H9 (cell line): Measurements from ENCODE around the gene SDR42E2. TPM values are rescaled to one million over a fixed set of nuclear protein-coding genes. Genes with fewer than 3 reads are reported as not detected.
A peak's percentile ranks its signal among the peaks of the same experiment; 100 is the strongest.

Experiments
- DNase-seq: peaks from one replicate; pipeline ENCODE4 v3.0.0-alpha.2; 2017
- H2AFZ ChIP-seq: one replicate; pipeline ENCODE4 v1.6.1; 2013; ENCODE audit warnings: mild to moderate bottlenecking, low read length, control low read depth, moderate library complexity
- H2AK5ac ChIP-seq: 2 replicates; pipeline ENCODE4 v1.6.1; 2013; ENCODE audit warnings: low read length, control low read depth, mixed read lengths; ENCODE audit not compliant: insufficient read length
- H2BK120ac ChIP-seq: one replicate; pipeline ENCODE4 v1.6.1; 2013; ENCODE audit warnings: low read depth, mild to moderate bottlenecking, low read length, control low read depth, inconsistent platforms; ENCODE audit not compliant: poor library complexity, severe bottlenecking
- H2BK12ac ChIP-seq: 2 replicates; pipeline ENCODE4 v1.6.1; 2013; ENCODE audit warnings: low read length, control low read depth, mixed read lengths, low read depth; ENCODE audit not compliant: insufficient read length
- H2BK15ac ChIP-seq: 2 replicates; pipeline ENCODE4 v1.6.1; 2013; ENCODE audit warnings: low read depth, low read length, control low read depth
- H2BK20ac ChIP-seq: one replicate; pipeline ENCODE4 v1.6.1; 2013; ENCODE audit warnings: low read depth, mild to moderate bottlenecking, low read length, control low read depth, inconsistent platforms; ENCODE audit not compliant: poor library complexity, severe bottlenecking
- H2BK5ac ChIP-seq: 2 replicates; pipeline ENCODE4 v1.6.1; 2013; ENCODE audit warnings: low read length, control low read depth, mixed read lengths; ENCODE audit not compliant: insufficient read length
- H3K14ac ChIP-seq: 2 replicates; pipeline ENCODE4 v1.6.1; 2013; ENCODE audit warnings: low read length, control low read depth; ENCODE audit not compliant: insufficient read depth
- H3K18ac ChIP-seq: 2 replicates; pipeline ENCODE4 v1.6.1; 2013; ENCODE audit warnings: low read depth, mild to moderate bottlenecking, mixed read lengths, low read length, control low read depth; ENCODE audit not compliant: insufficient read length
- H3K23ac ChIP-seq: 2 replicates; pipeline ENCODE4 v1.6.1; 2013; ENCODE audit warnings: low read length, control low read depth, mixed read lengths, low read depth; ENCODE audit not compliant: insufficient read length
- H3K23me2 ChIP-seq: 2 replicates; pipeline ENCODE4 v1.6.1; 2013; ENCODE audit warnings: low read depth, mild to moderate bottlenecking, mixed read lengths, low read length, control low read depth; ENCODE audit not compliant: insufficient read length, poor library complexity, severe bottlenecking
- H3K27ac ChIP-seq: 2 replicates; pipeline ENCODE4 v1.5.1; 2013; ENCODE audit warnings: low read length, control low read depth, mixed read lengths, low read depth; ENCODE audit not compliant: insufficient read length
- H3K27me3 ChIP-seq: 2 replicates; pipeline ENCODE4 v1.6.1; 2013; ENCODE audit warnings: low read length, control low read depth, inconsistent platforms; ENCODE audit not compliant: insufficient read depth
- H3K4ac ChIP-seq: 2 replicates; pipeline ENCODE4 v1.6.1; 2013; ENCODE audit warnings: low read depth, mild to moderate bottlenecking, control low read depth, inconsistent platforms, low read length, moderate library complexity
- H3K4me1 ChIP-seq: 2 replicates; pipeline ENCODE4 v1.6.1; 2013; ENCODE audit warnings: low read length, control low read depth, inconsistent platforms; ENCODE audit not compliant: insufficient read depth
- H3K4me2 ChIP-seq: 2 replicates; pipeline ENCODE4 v1.6.1; 2013; ENCODE audit warnings: low read length, control low read depth, mixed read lengths; ENCODE audit not compliant: insufficient read length, insufficient read depth
- H3K56ac ChIP-seq: 2 replicates; pipeline ENCODE4 v1.6.1; 2013; ENCODE audit warnings: low read depth, mild to moderate bottlenecking, mixed read lengths, low read length, control low read depth; ENCODE audit not compliant: insufficient read length
- H3K79me1 ChIP-seq: 2 replicates; pipeline ENCODE4 v1.6.1; 2013; ENCODE audit warnings: low read depth, mild to moderate bottlenecking, moderate library complexity, low read length, control low read depth, inconsistent platforms; ENCODE audit not compliant: insufficient read depth, poor library complexity, severe bottlenecking
- H3K79me2 ChIP-seq: 2 replicates; pipeline ENCODE4 v1.6.1; 2013; ENCODE audit warnings: low read length, control low read depth, inconsistent platforms; ENCODE audit not compliant: insufficient read depth
- H3K9ac ChIP-seq: 2 replicates; pipeline ENCODE4 v1.6.1; 2013; ENCODE audit warnings: low read length, control low read depth, mixed read lengths; ENCODE audit not compliant: insufficient read length; ENCODE audit errors: extremely low read depth
- H3K9me3 ChIP-seq: one replicate; pipeline ENCODE4 v1.6.1; 2013; ENCODE audit warnings: low read depth, low read length, inconsistent platforms; ENCODE audit not compliant: control insufficient read depth
- H3T11ph ChIP-seq: one replicate; pipeline ENCODE4 v1.6.1; 2013; ENCODE audit warnings: mild to moderate bottlenecking, low read length, control low read depth, inconsistent platforms
- H4K20me1 ChIP-seq: one replicate; pipeline ENCODE4 v1.6.1; 2013; ENCODE audit not compliant: control insufficient read depth, insufficient read length, insufficient read depth
- H4K5ac ChIP-seq: 2 replicates; pipeline ENCODE4 v1.6.1; 2013; ENCODE audit warnings: low read depth, mild to moderate bottlenecking, mixed read lengths, low read length, control low read depth; ENCODE audit not compliant: insufficient read length
- H4K8ac ChIP-seq: replicated peaks from 2 replicates; pipeline ENCODE4 v1.6.1; 2013; ENCODE audit warnings: low read length, control low read depth, mixed read lengths, low read depth; ENCODE audit not compliant: insufficient read length
- H4K91ac ChIP-seq: 2 replicates; pipeline ENCODE4 v1.6.1; 2013; ENCODE audit warnings: low read depth, mild to moderate bottlenecking, moderate library complexity, mixed read lengths, low read length, control low read depth; ENCODE audit not compliant: insufficient read length
- H3K27ac Mint-ChIP-seq, 3 experiments: 2 replicates in 2 of 3; 3 replicates in 1 of 3; pipeline ENCODE4 v1.8.0; 2020 to 2021; ENCODE audit warnings: mixed read lengths in 3 of 3, mild to moderate bottlenecking in 1 of 3, moderate library complexity in 1 of 3
- H3K27me3 Mint-ChIP-seq: 2 replicates; pipeline ENCODE4 v1.8.0; 2021; ENCODE audit warnings: low read depth, mild to moderate bottlenecking, moderate library complexity, mixed read lengths
- H3K36me3 Mint-ChIP-seq, 3 experiments: 2 replicates in 2 of 3; 3 replicates in 1 of 3; pipeline ENCODE4 v1.8.0; 2020 to 2021; ENCODE audit warnings: low read depth in 3 of 3, mixed read lengths in 3 of 3; ENCODE audit not compliant: insufficient read depth in 1 of 3
- H3K4me1 Mint-ChIP-seq, 2 experiments: 2 replicates each; pipeline ENCODE4 v1.8.0; 2020; ENCODE audit warnings: mixed read lengths in 2 of 2
- H3K4me3 Mint-ChIP-seq, 2 experiments: 2 replicates in 1 of 2; 3 replicates in 1 of 2; pipeline ENCODE4 v1.8.0; 2020 to 2021; ENCODE audit warnings: mild to moderate bottlenecking in 2 of 2, mixed read lengths in 2 of 2, moderate library complexity in 1 of 2
- H3K9me3 Mint-ChIP-seq, 2 experiments: 2 replicates in 1 of 2; 3 replicates in 1 of 2; pipeline ENCODE4 v1.8.0; 2020; ENCODE audit warnings: mild to moderate bottlenecking in 2 of 2, mixed read lengths in 2 of 2, moderate library complexity in 1 of 2
- WGBS: extraction: QIAGEN DNeasy Blood & Tissue Kit; methylation state at CpG from one replicate; pipeline ENCODE4 v1.1.7; 2013; ENCODE audit warnings: missing lambda C conversion rate, low lambda C conversion rate, mixed read lengths; ENCODE audit not compliant: insufficient read length; ENCODE audit errors: extremely low coverage; 5-methylcytosine and 5-hydroxymethylcytosine counted together
- total RNA-seq: library from RNA; stranded (reverse); gene quantifications from 2 replicates; pipeline ENCODE4 v1.2.1, GENCODE V29; 2021
- TF ChIP-seq, protein P1 (sequence below): fragments of 200-600 bp; sonication (generic); conservative IDR thresholded peaks from 3 replicates; pipeline ENCODE4 v1.8.0; 2021; ENCODE audit warnings: antibody characterized with exemption, mild to moderate bottlenecking

Gene SDR42E2
- total RNA-seq, 1 experiment from 2014 or later = 0.09 TPM

DNA sequence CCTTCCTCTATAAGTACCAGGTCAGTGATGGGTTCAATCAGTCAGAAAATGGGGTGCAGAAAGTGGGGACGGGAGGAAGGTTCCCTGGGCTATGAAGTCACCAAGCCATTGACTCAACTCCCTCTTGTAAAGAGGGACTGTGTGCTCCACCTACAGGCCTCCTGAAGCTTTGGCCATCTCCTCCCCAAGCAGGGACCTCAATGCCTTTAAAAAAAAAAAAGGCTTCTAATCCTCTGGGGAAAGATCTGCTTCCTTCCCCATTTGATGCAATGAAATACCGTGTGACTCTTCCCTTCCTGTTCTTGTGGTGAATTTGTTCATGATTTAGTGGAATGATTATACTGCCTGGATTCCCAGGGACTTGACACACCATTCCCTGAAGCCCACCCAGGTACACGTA is 39.2 kb upstream of the SDR42E2 start:
- Histone ChIP-seq H3K18ac (no peak overlapping the region), H2AFZ (no peak overlapping the region), H4K20me1 (no peaks in the 10 kb centered on the region), H3K79me2 (no peaks in the 10 kb centered on the region), H3K9ac (no peak overlapping the region), H3K4ac (no peak overlapping the region), H3K23me2 (no peaks in the 10 kb centered on the region), H4K8ac (no peak overlapping the region), H3K79me1 (no peaks in the 10 kb centered on the region), H2BK5ac (no peak overlapping the region), H2AK5ac (no peak overlapping the region), H3K4me1 (no peaks in the 10 kb centered on the region), H3K4me2 (no peak overlapping the region), H4K5ac (no peak overlapping the region), H3K27me3 (no peaks in the 10 kb centered on the region), H2BK20ac (no peak overlapping the region), H3K56ac (no peak overlapping the region), H2BK120ac (no peak overlapping the region), H3K23ac (no peak overlapping the region), H2BK12ac (no peak overlapping the region), H4K91ac (no peak overlapping the region), H3K14ac (no peak overlapping the region), H3T11ph (no peak overlapping the region), H2BK15ac (no peak overlapping the region), H3K27ac (no peak overlapping the region), H3K9me3 (no peaks in the 10 kb centered on the region)
- H3K27me3 Mint-ChIP-seq = peaks cover 12% of the 10 kb centered on the region
- no peak for DNase-seq
- H3K27ac Mint-ChIP-seq = no peak overlapping the region
- TF ChIP-seq, protein P1, sequence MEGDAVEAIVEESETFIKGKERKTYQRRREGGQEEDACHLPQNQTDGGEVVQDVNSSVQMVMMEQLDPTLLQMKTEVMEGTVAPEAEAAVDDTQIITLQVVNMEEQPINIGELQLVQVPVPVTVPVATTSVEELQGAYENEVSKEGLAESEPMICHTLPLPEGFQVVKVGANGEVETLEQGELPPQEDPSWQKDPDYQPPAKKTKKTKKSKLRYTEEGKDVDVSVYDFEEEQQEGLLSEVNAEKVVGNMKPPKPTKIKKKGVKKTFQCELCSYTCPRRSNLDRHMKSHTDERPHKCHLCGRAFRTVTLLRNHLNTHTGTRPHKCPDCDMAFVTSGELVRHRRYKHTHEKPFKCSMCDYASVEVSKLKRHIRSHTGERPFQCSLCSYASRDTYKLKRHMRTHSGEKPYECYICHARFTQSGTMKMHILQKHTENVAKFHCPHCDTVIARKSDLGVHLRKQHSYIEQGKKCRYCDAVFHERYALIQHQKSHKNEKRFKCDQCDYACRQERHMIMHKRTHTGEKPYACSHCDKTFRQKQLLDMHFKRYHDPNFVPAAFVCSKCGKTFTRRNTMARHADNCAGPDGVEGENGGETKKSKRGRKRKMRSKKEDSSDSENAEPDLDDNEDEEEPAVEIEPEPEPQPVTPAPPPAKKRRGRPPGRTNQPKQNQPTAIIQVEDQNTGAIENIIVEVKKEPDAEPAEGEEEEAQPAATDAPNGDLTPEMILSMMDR = peak; percentile 54
- H3K4me1 Mint-ChIP-seq = peaks cover 0 to 2% of the 10 kb centered on the region in 2 experiments; a peak in 1 of 4 replicates
- H3K9me3 Mint-ChIP-seq = no peaks in the 10 kb centered on the region; a peak in 1 of 5 replicates
- H3K4me3 Mint-ChIP-seq = no peak overlapping the region
- no CpG with 5 or more reads among the region's 3 CpGs for WGBS
- no peaks in the 10 kb centered on the region for H3K36me3 Mint-ChIP-seq
